H9 (cell line): ENCODE results near the gene ADAM22. TPM values are rescaled to one million over a fixed set of nuclear protein-coding genes. Genes with fewer than 3 reads are reported as not detected.

Experiments
- DNase-seq: peaks from one replicate; pipeline ENCODE4 v3.0.0-alpha.2; 2017
- H2AFZ ChIP-seq: one replicate; pipeline ENCODE4 v1.6.1; 2013; ENCODE audit warnings: mild to moderate bottlenecking, low read length, control low read depth, moderate library complexity
- H2AK5ac ChIP-seq: 2 replicates; pipeline ENCODE4 v1.6.1; 2013; ENCODE audit warnings: low read length, control low read depth, mixed read lengths; ENCODE audit not compliant: insufficient read length
- H2BK120ac ChIP-seq: one replicate; pipeline ENCODE4 v1.6.1; 2013; ENCODE audit warnings: low read depth, mild to moderate bottlenecking, low read length, control low read depth, inconsistent platforms; ENCODE audit not compliant: poor library complexity, severe bottlenecking
- H2BK12ac ChIP-seq: 2 replicates; pipeline ENCODE4 v1.6.1; 2013; ENCODE audit warnings: low read length, control low read depth, mixed read lengths, low read depth; ENCODE audit not compliant: insufficient read length
- H2BK15ac ChIP-seq: 2 replicates; pipeline ENCODE4 v1.6.1; 2013; ENCODE audit warnings: low read depth, low read length, control low read depth
- H2BK20ac ChIP-seq: one replicate; pipeline ENCODE4 v1.6.1; 2013; ENCODE audit warnings: low read depth, mild to moderate bottlenecking, low read length, control low read depth, inconsistent platforms; ENCODE audit not compliant: poor library complexity, severe bottlenecking
- H2BK5ac ChIP-seq: 2 replicates; pipeline ENCODE4 v1.6.1; 2013; ENCODE audit warnings: low read length, control low read depth, mixed read lengths; ENCODE audit not compliant: insufficient read length
- H3K14ac ChIP-seq: 2 replicates; pipeline ENCODE4 v1.6.1; 2013; ENCODE audit warnings: low read length, control low read depth; ENCODE audit not compliant: insufficient read depth
- H3K18ac ChIP-seq: 2 replicates; pipeline ENCODE4 v1.6.1; 2013; ENCODE audit warnings: low read depth, mild to moderate bottlenecking, mixed read lengths, low read length, control low read depth; ENCODE audit not compliant: insufficient read length
- H3K23ac ChIP-seq: 2 replicates; pipeline ENCODE4 v1.6.1; 2013; ENCODE audit warnings: low read length, control low read depth, mixed read lengths, low read depth; ENCODE audit not compliant: insufficient read length
- H3K23me2 ChIP-seq: 2 replicates; pipeline ENCODE4 v1.6.1; 2013; ENCODE audit warnings: low read depth, mild to moderate bottlenecking, mixed read lengths, low read length, control low read depth; ENCODE audit not compliant: insufficient read length, poor library complexity, severe bottlenecking
- H3K27ac ChIP-seq: 2 replicates; pipeline ENCODE4 v1.5.1; 2013; ENCODE audit warnings: low read length, control low read depth, mixed read lengths, low read depth; ENCODE audit not compliant: insufficient read length
- H3K27me3 ChIP-seq: 2 replicates; pipeline ENCODE4 v1.6.1; 2013; ENCODE audit warnings: low read length, control low read depth, inconsistent platforms; ENCODE audit not compliant: insufficient read depth
- H3K4ac ChIP-seq: 2 replicates; pipeline ENCODE4 v1.6.1; 2013; ENCODE audit warnings: low read depth, mild to moderate bottlenecking, control low read depth, inconsistent platforms, low read length, moderate library complexity
- H3K4me1 ChIP-seq: 2 replicates; pipeline ENCODE4 v1.6.1; 2013; ENCODE audit warnings: low read length, control low read depth, inconsistent platforms; ENCODE audit not compliant: insufficient read depth
- H3K4me2 ChIP-seq: 2 replicates; pipeline ENCODE4 v1.6.1; 2013; ENCODE audit warnings: low read length, control low read depth, mixed read lengths; ENCODE audit not compliant: insufficient read length, insufficient read depth
- H3K56ac ChIP-seq: 2 replicates; pipeline ENCODE4 v1.6.1; 2013; ENCODE audit warnings: low read depth, mild to moderate bottlenecking, mixed read lengths, low read length, control low read depth; ENCODE audit not compliant: insufficient read length
- H3K79me1 ChIP-seq: 2 replicates; pipeline ENCODE4 v1.6.1; 2013; ENCODE audit warnings: low read depth, mild to moderate bottlenecking, moderate library complexity, low read length, control low read depth, inconsistent platforms; ENCODE audit not compliant: insufficient read depth, poor library complexity, severe bottlenecking
- H3K79me2 ChIP-seq: 2 replicates; pipeline ENCODE4 v1.6.1; 2013; ENCODE audit warnings: low read length, control low read depth, inconsistent platforms; ENCODE audit not compliant: insufficient read depth
- H3K9ac ChIP-seq: 2 replicates; pipeline ENCODE4 v1.6.1; 2013; ENCODE audit warnings: low read length, control low read depth, mixed read lengths; ENCODE audit not compliant: insufficient read length; ENCODE audit errors: extremely low read depth
- H3K9me3 ChIP-seq: one replicate; pipeline ENCODE4 v1.6.1; 2013; ENCODE audit warnings: low read depth, low read length, inconsistent platforms; ENCODE audit not compliant: control insufficient read depth
- H3T11ph ChIP-seq: one replicate; pipeline ENCODE4 v1.6.1; 2013; ENCODE audit warnings: mild to moderate bottlenecking, low read length, control low read depth, inconsistent platforms
- H4K20me1 ChIP-seq: one replicate; pipeline ENCODE4 v1.6.1; 2013; ENCODE audit not compliant: control insufficient read depth, insufficient read length, insufficient read depth
- H4K5ac ChIP-seq: 2 replicates; pipeline ENCODE4 v1.6.1; 2013; ENCODE audit warnings: low read depth, mild to moderate bottlenecking, mixed read lengths, low read length, control low read depth; ENCODE audit not compliant: insufficient read length
- H4K8ac ChIP-seq: replicated peaks from 2 replicates; pipeline ENCODE4 v1.6.1; 2013; ENCODE audit warnings: low read length, control low read depth, mixed read lengths, low read depth; ENCODE audit not compliant: insufficient read length
- H4K91ac ChIP-seq: 2 replicates; pipeline ENCODE4 v1.6.1; 2013; ENCODE audit warnings: low read depth, mild to moderate bottlenecking, moderate library complexity, mixed read lengths, low read length, control low read depth; ENCODE audit not compliant: insufficient read length
- H3K27ac Mint-ChIP-seq, 3 experiments: 2 replicates in 2 of 3; 3 replicates in 1 of 3; pipeline ENCODE4 v1.8.0; 2020 to 2021; ENCODE audit warnings: mixed read lengths in 3 of 3, mild to moderate bottlenecking in 1 of 3, moderate library complexity in 1 of 3
- H3K27me3 Mint-ChIP-seq: 2 replicates; pipeline ENCODE4 v1.8.0; 2021; ENCODE audit warnings: low read depth, mild to moderate bottlenecking, moderate library complexity, mixed read lengths
- H3K36me3 Mint-ChIP-seq, 3 experiments: 2 replicates in 2 of 3; 3 replicates in 1 of 3; pipeline ENCODE4 v1.8.0; 2020 to 2021; ENCODE audit warnings: low read depth in 3 of 3, mixed read lengths in 3 of 3; ENCODE audit not compliant: insufficient read depth in 1 of 3
- H3K4me1 Mint-ChIP-seq, 2 experiments: 2 replicates each; pipeline ENCODE4 v1.8.0; 2020; ENCODE audit warnings: mixed read lengths in 2 of 2
- H3K4me3 Mint-ChIP-seq, 2 experiments: 2 replicates in 1 of 2; 3 replicates in 1 of 2; pipeline ENCODE4 v1.8.0; 2020 to 2021; ENCODE audit warnings: mild to moderate bottlenecking in 2 of 2, mixed read lengths in 2 of 2, moderate library complexity in 1 of 2
- H3K9me3 Mint-ChIP-seq, 2 experiments: 2 replicates in 1 of 2; 3 replicates in 1 of 2; pipeline ENCODE4 v1.8.0; 2020; ENCODE audit warnings: mild to moderate bottlenecking in 2 of 2, mixed read lengths in 2 of 2, moderate library complexity in 1 of 2
- CTCF ChIP-seq: fragments of 200-600 bp; sonication (generic); conservative IDR thresholded peaks from 3 replicates; pipeline ENCODE4 v1.8.0; 2021; ENCODE audit warnings: antibody characterized with exemption, mild to moderate bottlenecking
- WGBS: extraction: QIAGEN DNeasy Blood & Tissue Kit; methylation state at CpG from one replicate; pipeline ENCODE4 v1.1.7; 2013; ENCODE audit warnings: missing lambda C conversion rate, low lambda C conversion rate, mixed read lengths; ENCODE audit not compliant: insufficient read length; ENCODE audit errors: extremely low coverage; 5-methylcytosine and 5-hydroxymethylcytosine counted together
- total RNA-seq: library from RNA; stranded (reverse); gene quantifications from 2 replicates; pipeline ENCODE4 v1.2.1, GENCODE V29; 2021

Gene ADAM22
- total RNA-seq, 1 experiment from 2014 or later: 8.7 TPM

- peaks cover 0 to 3% (median 0%) of the 10 kb centered on the region in 3 experiments; a peak in 1 of 7 replicates for H3K36me3 Mint-ChIP-seq
- H3K27ac ChIP-seq: no peak overlapping the region
- no peak overlapping the region for H3K4me3 Mint-ChIP-seq
- no peak overlapping the region for H3K4ac ChIP-seq
- H2BK5ac ChIP-seq: no peak overlapping the region
- no peaks in the 10 kb centered on the region for H3K4me1 ChIP-seq
- no peak overlapping the region for H2AFZ ChIP-seq
- no peaks in the 10 kb centered on the region for H3K79me2 ChIP-seq
- H3K27me3 Mint-ChIP-seq: no peaks in the 10 kb centered on the region
- WGBS: no CpG with 5 or more reads among the region's 2 CpGs
- no peak overlapping the region for H3K9ac ChIP-seq
- no peaks in the 10 kb centered on the region for H3K4me1 Mint-ChIP-seq
- no peak overlapping the region for H2AK5ac ChIP-seq
- H4K5ac ChIP-seq: no peak overlapping the region
- no peak overlapping the region for H4K8ac ChIP-seq
- peaks cover 3% of the 10 kb centered on the region for H4K20me1 ChIP-seq
- no peak overlapping the region for H3T11ph ChIP-seq
- H3K4me2 ChIP-seq: no peak overlapping the region
- no peaks in the 10 kb centered on the region for H3K79me1 ChIP-seq
- no peaks in the 10 kb centered on the region for H3K9me3 Mint-ChIP-seq
- H3K23me2 ChIP-seq: no peaks in the 10 kb centered on the region
- H2BK12ac ChIP-seq: no peak overlapping the region
- H3K23ac ChIP-seq: no peak overlapping the region
- H3K56ac ChIP-seq: no peak overlapping the region
- DNase-seq: no peak
- H3K27me3 ChIP-seq: no peaks in the 10 kb centered on the region
- H2BK15ac ChIP-seq: no peak overlapping the region
- peak overlapping the region in 1 of 3 experiments; percentile 36; a peak in 2 of 7 replicates for H3K27ac Mint-ChIP-seq
- H3K18ac ChIP-seq: no peak overlapping the region
- H3K14ac ChIP-seq: no peak overlapping the region
- H4K91ac ChIP-seq: no peak overlapping the region
- H2BK120ac ChIP-seq: no peak overlapping the region
- no peak for TF ChIP-seq CTCF
- H2BK20ac ChIP-seq: no peak overlapping the region
- H3K9me3 ChIP-seq: no peaks in the 10 kb centered on the region
Measured at GRCh38 chr7:87966271-87966670, 32.2 kb downstream of the ADAM22 start.
